NCI-H1092 (cell line): ENCODE measurements around the gene TMPRSS13.
A peak's percentile ranks its signal among the peaks of the same experiment; 100 is the strongest.

Source experiments
- DNase-seq: peaks from one replicate; lab custom pipeline; 2025; lab: John Stamatoyannopoulos, UW

TMPRSS13 gene

DNA sequence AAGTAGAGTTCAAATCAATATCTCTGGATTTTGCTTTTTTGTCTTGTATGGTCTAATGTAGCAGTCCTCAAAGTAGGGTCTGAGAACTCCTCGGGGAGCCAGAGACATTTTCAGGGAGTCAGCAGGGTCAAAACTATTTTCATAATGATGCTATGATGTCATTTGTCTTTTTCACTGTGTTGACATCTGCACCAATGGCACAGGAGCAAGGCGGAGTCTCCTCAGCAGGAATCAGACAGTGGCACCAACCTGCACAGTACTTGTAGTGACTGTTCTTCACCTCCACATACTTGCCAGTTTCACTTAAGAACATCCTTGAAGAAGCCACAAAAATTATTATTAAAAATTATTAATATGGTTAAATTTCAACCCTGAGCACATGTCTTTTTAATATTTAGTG is 37.8 kb downstream of the TMPRSS13 start:
- no peak for DNase-seq

DNA sequence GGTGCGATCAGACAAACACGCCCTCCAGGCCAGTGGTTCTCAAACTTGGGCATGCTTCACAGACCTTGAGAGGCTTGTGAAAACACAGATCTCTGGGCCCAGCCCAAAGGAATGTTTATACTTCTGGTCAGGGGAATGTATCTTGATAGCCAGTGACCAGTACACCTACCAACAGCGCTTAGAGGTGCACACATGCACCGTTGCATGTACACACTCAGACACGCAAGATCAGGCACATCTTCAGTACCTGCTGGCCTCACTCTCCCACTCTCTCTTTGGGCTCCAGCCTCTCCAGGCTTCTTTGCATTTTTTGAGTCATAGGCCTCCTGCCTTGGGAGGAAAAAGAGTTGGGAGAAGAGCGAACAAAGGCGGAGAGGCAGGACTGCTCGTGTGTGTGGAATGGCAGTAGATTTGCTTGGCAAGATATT is 41.0 kb downstream of the TMPRSS13 start:
- DNase-seq = no peak

DNA sequence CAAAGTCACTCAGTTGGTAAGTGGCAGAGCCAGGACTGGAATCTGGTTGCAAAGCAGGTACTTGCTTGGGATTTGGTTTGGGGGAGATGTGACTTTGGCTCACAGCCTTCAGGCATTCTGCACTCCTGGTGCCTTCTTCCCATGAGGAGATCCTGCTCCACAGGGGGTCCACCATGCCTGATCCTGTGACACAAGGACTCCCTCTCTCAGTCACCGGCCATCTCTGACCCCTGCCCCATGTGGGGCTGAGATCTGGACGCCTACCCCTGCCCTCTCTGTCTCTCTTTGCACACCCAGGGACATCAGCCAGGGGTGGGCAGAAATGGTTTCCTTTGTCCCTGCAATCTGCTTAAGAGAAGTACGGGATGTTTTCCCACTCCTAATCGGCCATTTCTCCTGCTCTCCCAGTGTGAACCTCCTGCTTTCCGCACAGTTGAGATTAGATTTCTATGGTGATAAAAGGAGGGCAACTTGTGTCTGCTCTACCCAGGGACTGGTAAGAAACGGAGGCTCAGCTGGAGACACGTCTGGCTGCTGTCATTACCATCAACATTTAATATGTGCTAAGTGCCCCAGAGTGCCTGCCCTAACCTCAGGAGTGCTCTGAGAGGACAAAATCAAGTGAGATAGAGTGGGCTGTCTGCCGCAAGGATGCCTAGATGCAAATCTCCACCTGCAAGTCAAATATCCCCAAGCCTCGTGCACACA is 41.6 kb downstream of the TMPRSS13 start:
- no peak for DNase-seq

DNA sequence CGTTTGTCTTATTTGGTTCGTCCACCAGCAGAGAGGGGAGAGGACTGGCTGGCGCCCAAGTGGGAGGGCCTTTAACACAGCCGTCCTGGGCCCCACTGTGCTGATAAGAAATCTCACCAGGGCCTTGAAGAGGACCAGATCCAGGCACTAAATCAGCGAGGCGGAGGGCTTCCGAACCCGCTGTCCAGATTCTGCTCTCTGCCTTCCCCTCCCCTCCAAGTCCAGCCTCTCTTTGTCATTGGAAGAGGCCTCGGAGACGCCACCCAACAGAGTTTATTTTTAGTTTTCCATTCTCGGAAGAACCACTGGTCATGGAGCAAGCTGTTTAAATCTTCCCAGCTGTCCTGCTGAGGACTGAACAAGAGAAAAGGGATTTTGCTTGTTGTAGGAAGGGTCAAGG is 43.4 kb downstream of the TMPRSS13 start:
- DNase-seq = no peak

DNA sequence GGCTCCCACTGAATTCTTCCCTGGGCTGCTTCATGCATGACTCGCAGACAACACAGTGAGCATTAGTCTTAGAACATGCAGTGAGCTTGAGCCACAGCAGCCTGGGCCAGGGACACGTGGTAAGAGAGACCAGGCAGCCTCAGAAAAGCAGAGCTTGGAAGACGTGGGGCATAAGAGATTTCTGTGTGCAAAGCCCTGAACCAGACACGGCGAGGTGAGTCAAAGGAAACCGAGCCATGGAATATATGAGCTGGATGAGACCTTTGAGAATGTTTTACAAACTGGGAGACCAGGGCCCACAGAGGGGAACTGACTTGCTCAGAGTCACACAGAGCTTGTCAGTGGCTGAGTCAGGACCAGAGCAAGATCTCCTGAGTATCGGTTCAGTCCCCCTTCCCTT is 44.2 kb downstream of the TMPRSS13 start:
- no peak for DNase-seq

DNA sequence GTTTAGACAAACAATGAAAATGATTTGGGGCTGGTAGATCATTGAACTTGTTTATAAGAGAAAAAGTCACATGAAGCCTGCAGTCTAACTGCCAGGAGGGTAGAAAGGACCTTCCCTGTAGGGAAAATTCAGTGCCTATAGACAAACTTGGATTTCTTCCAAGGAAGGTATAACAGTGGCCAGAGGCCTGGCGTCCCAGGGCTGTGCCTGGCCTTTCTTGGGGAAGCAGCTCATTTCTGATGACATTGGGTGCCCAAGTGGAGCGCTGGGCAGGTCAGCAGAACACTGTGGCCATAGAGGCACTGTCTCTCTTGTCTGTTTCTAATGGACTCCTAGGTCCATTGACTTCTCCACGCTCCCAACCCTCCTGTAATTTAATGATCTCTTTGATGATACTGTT is 46.1 kb downstream of the TMPRSS13 start:
- DNase-seq = no peak

DNA sequence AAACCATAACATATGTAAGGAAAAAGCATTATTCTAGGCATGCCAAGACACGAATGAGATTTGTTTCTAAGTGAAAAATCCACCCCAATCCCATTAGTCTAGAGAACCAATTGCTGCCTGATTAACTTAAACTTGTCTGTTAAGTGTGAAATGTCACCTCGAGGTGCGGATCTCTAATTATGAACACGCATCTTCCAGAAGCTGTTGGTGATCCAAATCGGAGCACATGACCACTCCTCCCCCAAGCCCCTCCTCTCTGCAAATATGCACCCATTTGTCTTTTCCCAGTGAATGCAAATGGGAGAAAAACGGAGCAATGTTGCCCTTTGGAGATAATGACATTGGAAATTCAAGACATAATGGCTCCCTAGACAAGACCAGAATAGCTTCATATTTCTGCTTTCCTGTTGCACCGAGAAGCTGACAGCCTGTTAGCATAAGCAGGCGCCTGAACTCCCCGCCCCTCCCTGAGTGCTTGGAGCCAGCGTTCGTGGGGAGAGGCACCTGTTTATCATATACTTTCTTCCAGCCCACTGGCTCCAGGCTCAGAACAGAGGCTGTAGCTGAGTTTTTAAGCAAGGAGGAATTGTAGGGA is 46.8 kb downstream of the TMPRSS13 start:
- DNase-seq = no peak

DNA sequence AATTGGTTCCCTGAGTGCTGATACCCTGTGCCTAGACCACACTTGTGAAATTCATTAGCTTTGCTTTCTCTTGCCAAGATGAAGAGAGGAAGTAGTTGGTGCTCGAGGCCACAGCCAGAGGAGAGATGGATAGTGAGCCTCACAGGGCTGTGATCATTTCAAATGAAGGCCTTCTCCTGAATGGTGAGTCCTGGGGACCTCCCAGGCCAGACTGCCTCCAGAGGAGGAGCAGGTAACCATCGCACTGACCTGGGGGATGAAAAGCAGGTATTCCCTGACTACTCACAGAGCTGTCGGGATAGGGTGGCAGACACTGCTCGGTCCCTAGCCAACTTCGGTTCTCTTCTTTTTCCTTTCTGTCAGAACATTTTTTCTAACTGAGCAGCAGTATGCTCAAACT is 48.0 kb downstream of the TMPRSS13 start:
- DNase-seq = no peak

DNA sequence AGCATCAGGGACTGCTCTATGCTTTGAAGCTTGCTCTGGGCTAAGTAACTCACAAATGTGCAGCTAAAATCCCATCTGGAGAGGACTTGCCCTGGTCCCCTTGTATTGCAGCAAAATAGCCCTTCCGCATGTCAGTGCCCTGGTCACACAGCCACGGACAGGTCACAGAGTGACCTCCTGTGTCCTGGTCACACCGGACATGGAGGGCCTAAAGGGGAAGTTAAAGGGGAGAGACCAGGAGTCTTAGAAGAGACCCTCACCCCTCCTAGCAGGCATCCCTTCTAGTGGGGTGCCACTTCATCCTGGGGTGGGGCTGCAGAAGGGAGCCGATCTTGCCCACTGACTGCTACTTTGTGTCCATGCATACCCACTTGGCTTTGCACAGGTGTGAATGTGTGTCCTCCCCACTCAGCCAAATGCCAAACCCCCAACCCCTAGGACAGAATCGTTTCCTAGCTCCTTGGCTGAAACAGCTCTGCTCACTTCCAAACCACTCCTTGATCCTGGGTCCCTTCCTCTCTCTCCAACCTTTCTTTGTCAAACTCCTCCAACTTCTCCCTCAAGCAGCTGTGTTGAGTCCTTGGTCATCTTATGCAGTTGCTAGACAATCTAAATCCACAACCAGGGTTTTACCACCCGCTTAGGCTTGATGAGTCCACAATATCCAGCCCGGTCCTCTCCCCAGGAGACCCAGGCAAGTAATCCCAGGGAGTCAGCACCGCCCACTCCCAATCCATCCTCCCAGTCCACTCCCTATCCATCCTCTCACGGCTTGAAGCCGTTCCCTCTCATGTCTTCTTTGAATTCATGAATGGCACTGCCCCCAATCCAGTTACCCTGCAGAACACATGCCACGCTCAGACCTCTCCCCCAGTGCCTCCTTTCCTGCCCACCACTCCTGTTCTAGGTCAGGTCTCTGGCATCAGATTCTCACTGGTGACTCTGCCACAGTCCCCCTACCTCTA is 49.4 kb downstream of the TMPRSS13 start:
- no peak for DNase-seq

DNA sequence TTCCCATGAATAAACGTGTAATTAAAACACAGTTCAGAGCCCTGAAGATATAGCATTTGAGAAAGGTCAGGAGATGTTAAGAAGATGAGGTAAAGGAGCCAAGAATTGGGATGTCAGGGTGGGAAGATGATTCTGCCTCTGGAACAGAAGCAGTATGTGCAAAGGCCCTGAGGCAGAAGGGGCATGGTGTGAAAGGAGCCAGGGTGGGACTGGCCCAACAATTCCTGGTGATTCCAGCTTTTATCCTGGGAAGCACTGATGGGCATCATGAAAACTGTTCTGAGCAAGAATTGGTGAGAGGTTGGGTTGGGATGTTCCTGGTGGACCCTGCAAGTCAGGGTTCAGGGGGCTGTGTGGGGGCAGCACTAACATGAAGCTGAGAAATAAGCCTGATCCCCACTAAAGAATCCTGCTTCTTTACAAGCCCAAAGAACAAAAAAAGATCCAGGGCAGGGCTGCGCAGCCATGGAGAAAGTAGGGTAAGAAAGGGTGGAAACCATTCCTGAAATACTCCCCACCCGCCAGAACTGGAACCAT is 50.2 kb downstream of the TMPRSS13 start:
- DNase-seq = no peak

DNA sequence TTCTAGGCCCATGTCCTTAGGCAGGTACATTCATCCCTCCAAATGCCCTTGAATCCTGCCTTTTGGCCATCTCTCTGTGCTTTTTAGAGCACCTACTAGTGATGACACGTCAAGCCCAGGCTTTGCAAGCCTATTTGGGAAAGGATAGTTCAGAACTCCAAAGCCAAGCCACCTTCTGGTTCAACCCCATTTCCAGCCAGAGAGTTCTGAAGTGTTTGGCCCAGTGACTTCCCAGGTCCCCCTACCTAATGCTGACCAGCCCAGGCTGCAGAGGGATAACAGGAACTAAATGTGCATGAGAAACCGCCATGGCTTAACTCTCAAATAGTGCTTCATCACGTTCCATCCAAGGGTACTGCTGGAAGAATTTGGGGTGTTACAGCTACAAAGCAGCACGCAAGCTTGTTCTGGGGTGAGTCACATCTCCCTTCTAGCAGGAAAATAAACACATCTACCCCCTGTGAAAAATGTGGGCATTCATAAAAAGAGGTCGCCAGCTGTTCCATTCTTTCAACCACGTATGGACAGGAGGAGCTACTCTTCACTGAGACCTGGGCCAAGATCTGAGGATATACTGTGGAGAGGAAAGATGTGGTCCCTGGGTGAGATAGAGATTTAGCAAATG is 50.8 kb downstream of the TMPRSS13 start:
- DNase-seq = no peak

DNA sequence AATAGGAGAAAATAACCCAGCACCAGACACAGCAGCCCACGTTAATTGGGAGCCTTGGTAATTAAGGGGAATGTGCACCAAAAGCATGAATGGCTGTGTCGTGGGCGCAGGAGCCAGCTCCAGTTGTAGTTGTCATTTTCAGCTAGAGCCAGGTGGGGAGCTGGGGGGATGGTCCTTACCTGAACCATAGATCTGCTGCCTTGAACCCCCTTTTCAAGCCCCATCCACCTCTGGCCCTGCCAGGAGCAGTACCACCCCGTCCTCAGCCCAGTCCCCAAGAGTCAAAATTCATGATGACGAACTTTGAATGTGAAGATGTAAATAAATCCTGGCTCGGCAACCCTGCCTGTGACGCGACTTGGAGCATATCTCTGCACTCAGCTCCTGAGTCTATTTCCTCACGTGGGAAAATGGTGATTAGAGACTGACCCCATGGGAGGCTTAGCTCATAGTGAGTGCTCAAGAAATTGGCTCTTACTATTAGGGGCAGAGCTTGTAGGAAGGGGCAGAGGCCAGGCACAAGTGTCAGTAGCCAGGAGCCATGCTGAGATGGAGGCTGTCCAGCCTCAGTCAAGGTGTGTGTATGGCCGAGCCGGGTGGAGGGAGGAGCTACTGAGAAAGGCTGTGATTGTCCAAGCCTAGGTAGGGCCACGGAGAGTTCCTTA is 52.0 kb downstream of the TMPRSS13 start:
- DNase-seq = no peak

DNA sequence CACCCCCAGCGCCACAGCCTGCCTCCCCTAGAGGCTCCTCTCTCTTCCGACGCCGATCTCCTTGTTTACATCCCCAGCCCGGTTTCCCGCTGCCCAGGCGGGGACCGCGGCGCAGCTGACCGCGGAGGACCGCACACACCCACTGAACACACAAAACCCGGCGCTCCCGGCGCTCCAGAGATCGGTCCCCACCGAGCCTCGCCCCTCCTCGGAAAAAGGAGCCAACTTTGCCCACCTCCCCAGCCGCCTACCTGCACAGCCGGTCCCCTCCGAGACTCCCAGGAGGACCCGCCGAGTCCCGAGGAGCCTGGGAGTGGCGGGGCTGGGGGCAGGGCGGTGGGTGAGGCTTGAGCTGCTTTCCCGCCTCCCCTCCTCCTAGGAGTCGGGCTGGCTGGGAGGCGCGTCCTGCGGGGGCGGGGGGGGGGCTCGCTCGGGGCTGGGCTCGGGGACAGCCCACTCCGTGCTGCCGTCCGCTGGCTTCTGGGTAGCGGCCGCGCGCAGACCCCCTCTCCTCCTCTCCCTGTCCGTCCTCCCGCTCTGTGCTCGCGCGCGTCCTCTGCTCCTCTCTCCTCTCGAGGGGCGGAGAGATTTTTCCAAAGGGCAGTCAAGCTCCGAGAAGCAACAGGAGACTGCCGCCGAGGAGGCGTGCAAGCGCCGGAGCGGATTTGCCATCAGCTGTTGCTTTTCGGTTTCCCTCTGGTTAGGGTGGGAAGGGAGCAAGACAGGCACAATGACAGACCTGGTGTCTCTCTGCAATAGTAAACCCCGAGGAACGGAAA is 52.7 kb downstream of the TMPRSS13 start, which contains the start of gene FXYD6:
Gene FXYD6, minus strand, starts transcription at position 318 of the 779 bp plus-strand sequence. CDS start 33,882 bp downstream, outside the sequence.
- peak; percentile 76 for DNase-seq

DNA sequence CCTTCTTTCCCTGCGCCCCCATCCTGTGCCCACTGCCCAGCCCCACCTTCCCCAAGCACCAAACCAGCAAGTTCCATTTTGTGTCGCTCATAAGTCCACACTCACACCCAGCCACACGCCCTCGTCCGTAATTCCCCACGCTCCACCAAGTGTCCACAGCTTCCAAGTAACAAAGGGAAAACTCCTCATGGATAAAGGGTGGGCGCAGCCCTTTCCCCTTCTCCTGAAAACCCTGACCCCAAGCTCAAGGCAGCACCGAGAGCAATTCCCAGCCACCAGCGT is 53.2 kb downstream of the TMPRSS13 start:
- DNase-seq = no peak

DNA sequence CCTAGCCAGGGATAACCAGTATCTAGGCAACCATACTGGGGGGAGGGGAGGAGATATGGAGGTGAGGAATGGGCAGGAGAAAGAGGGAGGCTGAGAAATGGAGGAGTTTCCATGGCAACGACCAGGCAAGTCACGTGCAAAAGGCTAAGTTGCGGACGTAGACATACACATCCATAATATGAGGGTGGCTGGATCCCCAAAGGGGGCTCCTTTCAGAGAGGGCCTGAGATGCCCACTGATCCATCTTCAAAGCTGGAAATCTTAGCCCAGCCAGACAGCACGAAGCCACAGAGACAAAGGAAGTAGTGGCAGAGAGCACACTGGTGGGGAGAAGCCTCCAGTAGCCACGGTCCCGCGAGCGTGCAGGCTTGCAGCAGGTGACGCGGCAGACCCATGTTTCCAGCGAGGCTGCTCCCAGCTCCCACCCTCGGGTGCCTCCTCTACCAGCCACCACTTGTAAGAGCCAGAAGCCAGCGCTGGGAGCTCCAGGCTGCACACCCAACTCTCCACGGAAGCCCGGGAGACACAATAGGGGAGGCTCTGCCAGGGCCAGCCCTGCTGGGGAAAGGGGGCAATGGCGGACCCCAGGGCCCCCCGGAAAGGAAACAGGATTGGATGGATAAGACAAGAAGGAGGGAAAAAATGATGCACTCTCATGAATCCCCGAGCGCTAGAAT is 53.7 kb downstream of the TMPRSS13 start:
- peak; percentile 58 for DNase-seq

DNA sequence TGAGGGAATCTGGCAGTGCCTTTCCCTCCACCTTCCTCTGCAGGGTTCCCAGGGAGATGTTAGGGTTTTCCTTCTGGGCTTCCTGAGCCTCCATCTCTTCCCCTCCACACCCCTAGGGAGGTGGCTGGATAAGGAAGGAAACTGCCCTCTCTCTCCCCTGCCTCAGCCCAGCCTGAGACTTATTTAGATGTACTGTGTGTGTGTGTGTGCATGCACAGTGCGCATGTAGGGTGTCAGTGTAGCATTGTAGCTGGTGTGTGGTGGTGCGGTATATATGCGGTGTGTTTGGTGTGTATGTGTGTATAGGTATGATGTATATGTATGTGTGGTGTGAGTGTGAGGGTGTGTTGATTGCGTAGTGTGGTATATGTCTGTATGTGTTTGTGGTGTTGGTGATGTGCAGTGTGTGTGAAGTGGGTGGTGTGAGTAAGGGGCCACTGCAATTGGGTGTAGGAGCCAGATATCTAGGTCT is 54.3 kb downstream of the TMPRSS13 start:
- DNase-seq = no peak

DNA sequence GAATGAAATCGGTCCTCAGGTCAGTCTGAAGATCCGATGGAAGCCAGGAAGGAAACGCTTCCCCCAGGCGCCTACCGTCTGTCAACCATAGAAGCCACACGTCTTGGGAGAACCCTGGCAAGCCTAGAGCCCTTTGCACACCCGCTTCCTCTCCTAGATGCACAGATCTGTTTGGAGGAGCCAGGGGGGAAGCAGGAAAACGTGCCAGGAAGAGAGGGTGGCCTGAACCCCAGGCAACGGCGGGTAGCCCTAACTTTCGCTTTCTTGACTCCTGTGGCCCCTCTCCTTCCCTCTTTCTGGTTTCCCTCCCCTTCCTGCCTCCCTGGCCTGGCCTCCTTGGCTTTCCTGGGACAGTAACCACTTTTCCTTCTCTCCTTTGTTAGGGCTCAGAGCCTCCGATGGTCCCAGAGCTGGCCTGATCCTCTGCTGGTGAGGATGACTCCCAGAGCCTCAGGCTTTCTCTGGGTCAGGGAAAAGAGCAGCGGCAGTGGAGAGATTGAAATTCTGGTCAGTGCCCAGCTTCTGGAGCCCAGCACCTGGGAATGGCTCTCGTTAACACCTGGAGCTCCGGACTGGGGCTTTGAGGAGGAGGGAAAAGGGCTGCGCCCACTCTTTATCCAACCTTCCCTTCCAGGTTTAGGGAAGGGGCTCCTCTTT is 54.8 kb downstream of the TMPRSS13 start:
- DNase-seq = no peak

DNA sequence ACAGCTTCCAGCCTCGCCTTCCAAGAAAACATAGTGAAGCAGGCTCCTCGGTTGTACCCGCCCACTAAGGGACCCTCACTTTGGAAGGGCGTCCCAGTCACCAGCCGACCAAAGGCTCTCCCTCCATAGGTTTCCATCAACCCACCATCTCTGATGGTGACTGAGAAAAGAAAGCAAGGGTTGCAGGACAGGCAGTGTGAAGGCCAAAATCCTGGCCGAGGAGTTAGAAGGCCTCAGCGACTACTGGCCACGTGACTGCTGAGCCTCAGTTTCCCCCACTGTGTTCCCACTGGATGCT is 55.4 kb downstream of the TMPRSS13 start:
- no peak for DNase-seq

DNA sequence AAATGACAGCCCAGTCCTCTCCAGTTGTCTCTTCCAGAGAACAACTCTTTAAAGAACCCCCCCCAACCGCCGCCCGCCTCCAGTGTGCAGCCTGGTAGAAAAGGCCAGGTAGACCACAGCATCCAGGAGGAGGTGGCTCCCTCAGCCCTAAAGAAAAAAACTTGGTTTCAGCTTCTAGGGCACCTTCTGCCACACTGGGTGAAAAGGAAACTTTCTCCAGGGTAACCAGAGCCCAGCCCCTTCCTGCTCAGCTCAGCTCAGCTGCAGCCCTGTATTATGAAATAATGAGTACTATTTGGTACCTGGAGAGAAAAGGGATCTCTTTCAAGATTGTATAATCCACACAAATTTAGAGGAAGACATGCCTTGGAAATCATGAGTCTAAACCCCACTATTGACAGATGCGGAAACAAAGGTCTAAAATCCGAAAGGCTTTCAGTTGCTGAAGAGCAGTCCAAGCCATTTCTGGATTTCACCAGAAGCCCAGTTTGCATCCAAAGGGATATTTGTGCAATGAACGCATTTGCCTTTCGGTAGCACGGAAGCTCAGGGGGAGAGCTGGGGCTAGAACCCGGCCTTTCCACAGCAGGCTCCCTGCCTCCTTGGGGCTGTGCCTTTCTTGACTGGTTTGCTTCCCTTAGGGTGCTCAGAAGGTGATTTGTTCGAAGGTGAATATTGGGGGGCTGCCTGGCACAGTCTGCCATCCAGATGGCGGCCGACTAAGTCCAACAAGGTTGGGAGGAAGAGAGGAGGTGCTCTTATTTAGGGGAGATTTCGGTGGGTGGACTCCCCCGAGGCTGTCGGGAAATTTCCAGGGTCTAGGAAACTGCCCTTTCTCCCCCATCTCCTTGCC is 56.0 kb downstream of the TMPRSS13 start:
- DNase-seq = no peak
